GM15510 (cell line): Measurements from ENCODE around the gene RHOT1.

ENCODE experiments used
- POLR2A ChIP-seq: IDR thresholded peaks from 3 replicates; pipeline ENCODE4 v1.6.1; 2011; ENCODE audit warnings: borderline replicate concordance; ENCODE audit not compliant: insufficient read length; ENCODE audit errors: extremely low read depth

The RHOT1 gene

DNA sequence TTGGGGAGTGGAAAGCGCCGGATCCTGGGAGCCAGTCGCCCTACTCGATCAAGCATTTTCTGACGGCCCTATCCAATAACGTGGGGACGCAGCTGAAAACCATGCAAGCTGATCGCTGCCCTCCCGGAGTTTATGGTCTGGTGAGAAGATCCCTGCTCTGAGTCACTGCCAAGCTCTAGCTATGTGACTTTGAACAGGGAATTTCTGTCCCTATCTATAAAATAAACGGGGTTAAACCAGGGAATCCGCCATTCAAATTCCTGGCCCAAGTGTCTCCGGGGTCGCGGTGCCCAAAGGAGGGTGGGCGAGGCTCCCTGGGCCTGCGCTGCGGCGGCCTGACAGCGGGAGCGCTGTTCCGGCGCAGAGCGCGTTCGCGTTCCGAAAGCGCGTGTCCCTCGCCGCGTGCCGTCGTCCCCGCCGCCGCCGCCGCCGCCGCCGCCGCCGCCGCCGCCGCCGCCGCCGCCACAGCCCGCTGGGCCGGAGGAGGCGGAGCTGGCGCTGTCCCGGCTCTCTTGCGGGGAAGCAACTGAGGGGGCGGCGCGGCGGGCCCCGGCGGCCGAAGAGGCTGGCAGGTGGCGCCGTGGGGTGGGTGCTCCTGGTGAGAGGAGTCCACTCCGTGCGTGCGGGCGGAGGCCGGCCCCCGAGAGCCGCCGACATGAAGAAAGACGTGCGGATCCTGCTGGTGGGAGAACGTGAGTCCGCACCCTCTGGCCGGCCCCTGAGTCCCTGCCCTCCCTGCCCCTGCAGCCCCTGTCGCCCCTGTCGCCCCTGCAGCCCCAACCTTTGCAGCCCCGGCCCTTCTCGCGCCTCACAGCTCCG lies at the start of gene RHOT1:
Gene RHOT1 (plus strand): TSS at position 465 of the 819 bp plus-strand sequence. CDS start 191 bp downstream, at position 656.
- peak; percentile 51 for TF ChIP-seq POLR2A

DNA sequence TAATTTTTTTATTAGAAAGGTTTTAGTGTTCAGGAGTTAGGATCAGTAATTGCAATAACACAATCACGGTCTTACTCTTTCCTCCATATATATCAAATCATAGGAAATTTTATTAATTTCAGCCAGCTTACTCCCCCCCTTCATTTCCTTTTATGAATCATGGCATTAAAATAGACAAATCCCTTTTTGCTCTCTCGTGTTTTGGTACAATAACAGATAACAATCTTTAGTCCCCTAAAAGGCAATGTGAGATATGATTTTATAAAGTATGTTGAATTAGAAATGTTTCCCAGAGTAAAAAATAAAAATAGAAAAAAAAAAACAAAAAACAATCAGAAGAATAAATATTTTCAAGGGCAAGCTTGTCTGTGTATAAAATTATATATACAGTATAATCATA lies 42.6 kb upstream of the RHOT1 start:
- TF ChIP-seq POLR2A, result no peak

DNA sequence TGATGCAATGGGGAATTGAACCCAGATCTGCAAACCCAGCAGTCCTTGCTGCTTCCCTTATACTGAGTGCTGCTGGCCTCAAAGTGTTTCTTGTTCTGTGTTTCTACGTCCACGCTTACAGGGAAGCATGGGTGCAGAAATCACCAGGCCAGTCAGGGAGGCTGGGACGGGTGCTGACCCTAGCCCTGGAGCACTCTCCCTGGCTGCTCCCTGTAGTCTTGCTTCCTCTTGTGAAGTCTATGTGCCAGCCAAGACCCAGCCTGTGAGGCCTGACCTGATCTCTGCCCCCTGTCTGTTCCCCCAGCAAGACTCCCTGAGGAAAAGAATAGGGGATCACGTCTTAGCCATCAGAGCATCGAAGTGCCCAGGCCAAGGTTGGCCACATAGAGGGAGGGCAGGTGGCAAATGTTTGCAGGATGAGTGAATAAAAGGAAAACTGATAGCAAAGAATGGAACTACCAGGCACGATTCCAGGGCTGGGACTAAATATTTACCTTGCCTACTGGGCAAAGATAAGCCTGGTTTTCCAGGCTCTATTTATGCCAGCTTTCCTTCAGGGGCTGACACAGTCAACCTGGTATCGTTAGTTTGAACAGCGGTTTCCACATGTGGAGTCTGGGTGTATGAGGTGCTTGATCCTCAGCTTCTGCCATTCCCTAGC lies 41.2 kb upstream of the RHOT1 start:
- no peak for TF ChIP-seq POLR2A

DNA sequence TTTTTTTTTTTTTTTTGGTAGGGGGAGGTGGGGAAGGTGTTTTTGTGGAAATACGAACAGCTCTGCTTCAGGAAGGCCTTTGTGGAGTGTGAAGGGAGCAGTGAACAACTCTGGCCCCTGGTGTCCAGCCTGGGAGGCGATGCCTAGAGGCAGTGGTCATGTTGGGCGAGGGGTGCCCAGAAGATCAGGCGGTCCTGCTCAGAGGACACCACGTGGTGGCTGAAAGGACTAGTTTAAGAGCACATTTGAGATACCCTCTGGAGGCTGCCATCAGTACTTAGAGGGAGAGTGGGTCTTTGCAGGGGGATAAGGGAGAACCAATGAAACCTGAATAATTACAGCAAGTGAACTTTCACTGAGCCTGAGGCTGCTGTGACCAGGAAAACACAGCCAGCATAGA lies 40.1 kb upstream of the RHOT1 start:
- no peak for TF ChIP-seq POLR2A

DNA sequence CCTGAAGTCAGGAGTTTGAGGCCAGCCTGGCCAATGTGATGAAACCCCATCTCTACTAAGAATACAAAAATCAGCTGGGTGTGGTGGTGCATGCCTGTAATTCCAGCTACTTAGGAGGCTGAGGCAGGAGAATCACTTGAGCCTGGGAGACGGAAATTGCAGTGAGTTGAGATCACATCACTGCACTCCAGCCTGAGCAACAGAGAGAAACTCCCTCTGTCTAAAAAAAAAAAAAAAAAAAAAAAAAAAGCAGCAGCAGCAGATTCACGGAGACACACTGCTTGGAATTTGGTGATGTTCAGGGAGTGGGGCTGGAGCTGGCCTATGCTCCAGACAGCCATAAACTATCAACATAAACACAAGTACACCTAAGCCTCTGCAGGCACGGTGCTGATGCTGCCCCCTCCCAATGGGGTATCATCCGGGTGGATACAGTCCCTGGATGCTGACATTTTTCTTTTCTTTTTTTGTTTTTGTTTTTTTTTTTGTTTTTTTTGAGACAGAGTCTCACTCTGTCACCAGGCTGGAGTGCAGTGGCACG lies 39.6 kb upstream of the RHOT1 start:
- no peak for TF ChIP-seq POLR2A

DNA sequence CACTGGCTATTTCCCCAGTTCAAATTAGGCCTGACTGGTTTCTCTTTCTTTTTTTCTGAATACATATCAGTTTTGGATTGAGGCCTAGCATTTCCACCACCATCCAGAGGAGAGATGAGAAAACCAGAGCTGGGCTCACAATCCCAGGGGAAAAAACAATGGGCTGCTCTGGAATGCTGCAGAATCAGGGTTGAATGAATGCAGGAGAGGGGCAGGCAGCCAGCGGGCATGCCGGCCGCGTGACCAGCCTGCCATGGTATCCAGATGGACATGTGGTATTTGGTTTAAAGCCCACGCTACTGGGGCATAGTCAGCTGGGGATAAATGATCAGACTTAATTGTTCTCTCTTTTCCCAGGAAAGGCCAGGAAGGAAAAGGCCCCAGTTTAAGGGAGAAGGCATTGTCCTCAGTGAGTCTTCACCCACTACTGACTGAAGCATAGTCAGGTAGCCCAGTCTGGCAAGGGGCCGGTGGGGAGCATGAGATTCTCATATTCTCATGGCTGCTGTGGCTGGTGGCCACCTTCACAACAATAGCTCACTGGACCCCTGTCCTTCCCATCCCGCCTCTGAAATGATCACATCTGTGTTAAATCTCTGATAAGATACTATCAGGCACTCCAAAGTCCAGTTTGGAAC lies 38.7 kb upstream of the RHOT1 start:
- TF ChIP-seq POLR2A, result no peak

DNA sequence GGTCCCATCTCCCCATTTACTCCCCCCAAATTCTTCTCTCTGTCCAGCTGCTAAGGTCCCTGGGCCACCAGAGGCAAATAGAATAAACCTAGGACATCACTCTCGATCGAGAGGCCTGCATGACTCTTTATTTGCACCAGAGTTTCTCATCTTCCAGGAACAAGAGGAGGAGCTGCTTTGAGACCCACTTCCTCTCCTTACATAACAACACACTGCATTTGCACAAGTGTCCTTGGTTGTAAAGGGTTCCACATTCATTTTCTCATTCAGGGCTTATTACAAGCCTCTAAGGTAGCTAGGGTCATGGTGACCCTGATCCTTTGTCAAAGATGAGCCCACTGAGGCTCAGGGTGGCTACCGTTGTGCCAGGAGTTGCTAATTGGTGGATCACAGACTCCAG lies 38.1 kb upstream of the RHOT1 start:
- TF ChIP-seq POLR2A, result no peak

DNA sequence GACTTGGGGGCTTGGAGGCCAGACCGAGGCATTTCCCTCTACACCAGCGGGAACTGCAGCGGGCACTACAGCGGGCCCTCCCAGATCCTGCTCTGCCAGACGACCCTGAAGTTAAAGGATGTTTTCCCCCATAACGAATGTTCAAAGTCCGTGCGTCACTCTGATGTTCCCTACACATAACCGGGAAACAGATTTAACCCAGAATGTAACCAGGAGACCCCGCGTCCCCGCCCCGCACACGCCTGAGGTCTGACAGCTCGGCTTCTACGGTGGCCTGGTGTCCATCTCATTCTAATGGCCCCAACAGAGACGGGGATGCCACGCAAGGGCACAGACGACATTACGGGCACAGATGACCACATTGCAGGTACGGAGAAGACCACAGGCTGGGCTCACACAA lies 31.7 kb upstream of the RHOT1 start:
- TF ChIP-seq POLR2A, result no peak

DNA sequence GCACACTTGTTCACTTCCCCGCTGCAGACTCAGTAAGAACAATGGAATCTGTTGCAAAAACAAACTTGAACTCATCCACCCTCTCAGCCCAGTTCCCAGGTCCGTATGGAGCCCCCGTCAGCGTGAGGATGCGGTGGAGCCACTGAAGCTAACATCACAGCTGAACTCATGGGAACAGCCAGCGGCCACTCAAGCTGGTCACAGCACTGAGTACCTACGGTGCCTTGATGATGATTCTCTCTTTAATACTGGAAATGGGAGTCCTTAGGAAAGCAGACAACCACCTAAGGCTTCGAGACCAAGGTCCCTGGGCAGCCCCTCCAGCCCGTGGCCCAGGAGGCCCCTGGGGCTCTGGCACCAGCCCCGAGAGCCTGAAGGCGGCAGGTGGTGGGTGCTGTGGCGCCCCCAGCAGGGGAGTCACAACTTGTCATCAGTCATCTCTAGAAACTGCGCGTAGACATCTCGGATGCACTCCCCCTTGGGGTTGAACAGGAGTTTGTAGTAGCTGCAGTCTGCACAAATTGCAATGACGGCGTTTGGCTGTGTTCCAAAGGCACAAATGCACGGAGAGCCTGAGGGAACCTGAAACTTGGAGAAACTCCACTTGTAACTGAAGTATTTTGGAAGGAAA lies 31.0 kb upstream of the RHOT1 start:
- no peak for TF ChIP-seq POLR2A

DNA sequence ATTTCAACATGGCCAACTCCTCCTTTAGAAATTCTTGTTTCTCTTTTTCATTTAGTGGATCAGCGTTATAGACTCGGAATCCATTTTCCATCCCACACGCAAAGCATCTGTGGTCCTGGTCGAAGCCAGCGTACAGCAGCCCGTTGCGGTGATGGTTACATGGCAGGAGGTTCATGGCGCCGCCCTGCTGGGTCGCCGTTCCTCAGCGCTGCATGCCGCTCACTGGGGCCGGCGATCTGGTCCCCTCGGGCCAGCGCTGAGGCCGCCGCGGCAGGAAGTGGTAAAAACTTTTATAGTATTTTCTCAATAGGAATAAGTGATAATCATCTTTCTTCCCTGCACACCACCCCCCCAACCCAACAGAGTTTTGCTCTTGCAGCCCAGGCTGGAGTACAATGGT lies 29.9 kb upstream of the RHOT1 start:
- TF ChIP-seq POLR2A, result no peak

DNA sequence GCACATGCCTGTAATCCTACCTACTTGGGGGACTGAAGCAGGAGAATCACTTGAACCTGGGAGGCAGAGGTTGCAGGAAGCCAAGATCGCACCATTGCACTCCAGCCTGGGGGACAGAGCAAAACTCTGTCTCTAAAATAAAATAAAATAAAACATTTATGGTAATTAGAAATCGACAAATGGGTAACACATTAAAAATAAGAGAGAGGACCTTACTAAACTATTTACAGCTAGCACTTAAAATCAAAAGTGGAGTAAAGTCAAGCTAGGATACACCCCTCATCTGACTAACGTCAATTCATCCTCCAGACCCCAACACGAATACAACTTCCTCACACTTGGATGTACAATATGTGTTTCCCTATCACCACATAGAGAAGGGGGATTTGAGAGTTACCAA lies 27.8 kb upstream of the RHOT1 start:
- TF ChIP-seq POLR2A, result no peak

DNA sequence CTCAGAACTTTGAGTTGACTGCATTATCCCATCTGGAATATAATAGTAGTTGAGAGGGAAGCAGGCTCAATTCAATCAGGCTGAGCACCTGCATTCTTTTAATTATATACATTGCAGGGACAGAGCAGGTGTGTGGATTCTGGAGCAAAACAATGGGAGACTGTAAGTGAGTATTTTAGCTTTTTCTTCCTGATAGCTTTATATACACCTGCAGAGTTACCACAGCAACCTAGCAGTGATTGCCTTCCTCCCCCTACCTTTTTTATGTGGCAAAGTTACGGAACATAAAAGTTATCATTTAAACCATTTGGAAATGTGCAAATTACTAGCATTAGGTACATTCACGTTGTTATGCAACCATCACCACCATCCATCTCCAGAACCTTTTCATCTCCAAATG lies 25.4 kb upstream of the RHOT1 start:
- no peak for TF ChIP-seq POLR2A

DNA sequence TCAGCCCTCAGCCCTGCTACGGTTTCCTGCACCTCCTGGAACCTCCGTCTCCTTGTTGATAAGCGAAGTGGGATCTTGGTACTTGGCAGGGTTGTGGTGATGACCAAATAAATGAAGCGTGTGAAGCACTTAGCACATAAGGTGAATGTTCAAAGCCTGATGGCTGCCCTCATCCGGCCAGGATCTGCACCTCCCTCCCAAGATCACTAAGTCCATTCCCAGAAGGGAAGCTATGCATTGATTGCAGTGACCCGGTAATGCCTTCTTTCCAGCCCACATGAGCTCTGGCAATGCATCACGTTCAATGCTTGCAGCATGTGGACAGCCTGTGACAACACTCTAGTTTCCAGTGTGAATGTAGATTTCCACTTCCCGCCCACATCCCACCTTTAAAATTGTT lies 24.9 kb upstream of the RHOT1 start:
- no peak for TF ChIP-seq POLR2A

DNA sequence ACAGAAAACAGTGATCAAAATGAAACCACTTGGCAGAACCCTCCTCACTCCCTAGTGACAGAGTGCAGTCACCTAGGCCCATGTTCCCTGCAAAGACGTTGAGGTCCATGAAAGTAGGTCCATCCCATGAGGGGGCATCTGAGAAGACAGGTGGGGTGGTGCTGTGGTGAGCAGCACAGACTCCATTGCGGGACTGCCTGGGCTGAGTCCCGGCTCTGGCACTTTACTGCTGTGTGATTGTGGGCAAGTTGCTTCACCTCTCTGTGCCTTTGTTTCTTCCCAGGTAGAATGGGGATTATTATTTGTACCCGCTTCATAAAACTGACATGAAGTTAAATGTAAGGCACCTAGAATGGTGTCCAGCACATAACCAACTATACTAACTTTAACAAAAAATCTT lies 23.5 kb upstream of the RHOT1 start:
- no peak for TF ChIP-seq POLR2A

DNA sequence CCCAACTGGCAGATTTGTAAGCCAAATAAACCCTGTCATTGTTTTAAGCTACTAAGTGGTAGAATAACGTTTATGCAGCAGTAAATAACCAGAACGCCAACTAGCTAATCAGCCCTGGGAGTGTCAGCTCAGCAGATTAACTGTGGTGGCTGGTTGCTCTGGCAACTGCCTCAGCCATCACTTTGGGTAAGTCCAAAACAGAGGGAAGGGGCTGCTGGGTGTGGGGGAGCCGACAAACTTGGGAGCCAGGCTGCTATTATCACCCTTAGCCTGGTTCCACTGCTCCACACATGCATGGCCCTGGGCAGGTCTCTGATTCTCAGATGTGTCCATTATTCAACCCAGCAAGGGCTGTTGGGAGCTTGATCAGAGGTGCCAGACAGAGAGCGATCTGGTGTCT lies 22.2 kb upstream of the RHOT1 start:
- no peak for TF ChIP-seq POLR2A
